ENCODE measurements around the gene TJAP1. TPM values are rescaled to one million over a fixed set of nuclear protein-coding genes. Genes with fewer than 3 reads are reported as not detected.
A peak's percentile ranks its signal among the peaks of the same experiment; 100 is the strongest.

Gene TJAP1
- polyA plus RNA-seq, 2 of the 4 experiments (the other 2 are of a cell fraction), result 13.1 to 15.7 TPM

DNA sequence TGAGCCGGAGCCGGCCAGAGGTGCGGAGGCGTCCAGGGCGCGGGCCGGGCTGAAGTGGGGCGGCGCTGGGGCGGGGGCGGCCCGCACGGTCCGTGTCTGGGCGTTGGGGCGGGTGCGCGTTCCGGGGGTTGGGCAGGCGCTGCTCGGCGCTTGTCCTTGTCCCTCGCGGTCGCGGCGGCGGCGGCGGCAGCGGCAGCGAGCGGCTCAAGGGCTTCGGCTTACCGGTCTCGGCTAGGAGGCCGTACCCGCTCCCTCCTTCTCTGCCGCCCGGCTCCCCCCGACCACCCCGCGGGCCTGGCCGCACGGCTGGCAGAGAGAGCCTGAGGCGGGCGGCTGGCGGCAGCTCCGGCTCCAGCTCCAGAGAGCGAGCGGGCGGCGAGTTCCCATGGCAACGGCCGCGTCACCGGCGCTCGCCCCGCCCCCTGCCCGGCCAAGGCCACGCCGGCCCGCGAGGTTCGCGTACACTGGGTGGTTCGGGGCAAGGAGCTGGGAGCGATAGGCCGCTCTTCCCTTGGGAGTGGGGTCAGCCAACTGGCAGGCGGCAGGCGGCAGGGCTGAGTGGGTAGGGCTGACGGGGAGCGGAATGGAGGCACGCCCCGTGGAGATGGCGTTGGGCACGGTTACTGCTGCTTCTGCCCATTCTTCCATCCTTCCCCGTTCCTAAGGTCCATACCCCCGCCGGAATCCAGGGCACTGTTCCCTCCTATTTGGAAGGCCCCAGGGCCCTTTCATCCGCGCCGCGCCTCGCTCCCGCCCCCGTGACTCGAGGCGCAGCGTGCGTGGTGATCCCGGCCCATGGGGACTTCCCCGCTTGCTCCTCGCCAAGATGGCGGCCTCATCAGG lies 32.8 kb downstream of the TJAP1 start, which contains the start of gene LRRC73 (continued):
- TF ChIP-seq MAFK (IDR thresholded peaks at IDR 0.05; ENCODE audit: partially characterized antibody) (no peak), MYC (IDR thresholded peaks at IDR 0.05; ENCODE audit: borderline replicate concordance, low read length) (no peak), NFE2L2 (conservative IDR thresholded peaks at IDR 0.05; ENCODE audit: low read length) (no peak), CEBPB (IDR thresholded peaks at IDR 0.05) (no peak), RFX5 (IDR thresholded peaks at IDR 0.05) (peak; percentile 96)

DNA sequence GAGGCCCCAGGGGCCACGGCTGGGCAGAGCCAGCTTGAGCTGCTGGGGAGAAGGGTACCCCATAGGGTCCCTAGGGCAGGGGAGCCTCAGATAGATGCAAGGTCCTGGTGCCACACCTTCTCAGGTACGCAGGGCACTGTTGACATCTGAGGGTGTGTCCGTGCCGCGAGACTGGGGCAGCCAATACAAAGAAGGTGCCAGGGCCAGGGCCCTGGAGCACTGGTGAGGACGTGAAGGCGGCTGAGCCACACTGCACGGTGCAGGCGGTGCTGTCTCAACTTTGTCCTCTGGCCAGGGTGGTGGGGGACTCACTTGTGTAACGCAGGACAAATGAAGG lies 33.4 kb downstream of the TJAP1 start:
- ATAC-seq (no peak), FAIRE-seq (no peak), DNase-seq (ENCODE audit: low read depth in 1 of 2, low spot score in 1 of 2) (no peak)
- no peak for TF ChIP-seq FOXS1 (CRISPR knock-in tag; IDR thresholded peaks at IDR 0.05)
- TF ChIP-seq, protein P1, sequence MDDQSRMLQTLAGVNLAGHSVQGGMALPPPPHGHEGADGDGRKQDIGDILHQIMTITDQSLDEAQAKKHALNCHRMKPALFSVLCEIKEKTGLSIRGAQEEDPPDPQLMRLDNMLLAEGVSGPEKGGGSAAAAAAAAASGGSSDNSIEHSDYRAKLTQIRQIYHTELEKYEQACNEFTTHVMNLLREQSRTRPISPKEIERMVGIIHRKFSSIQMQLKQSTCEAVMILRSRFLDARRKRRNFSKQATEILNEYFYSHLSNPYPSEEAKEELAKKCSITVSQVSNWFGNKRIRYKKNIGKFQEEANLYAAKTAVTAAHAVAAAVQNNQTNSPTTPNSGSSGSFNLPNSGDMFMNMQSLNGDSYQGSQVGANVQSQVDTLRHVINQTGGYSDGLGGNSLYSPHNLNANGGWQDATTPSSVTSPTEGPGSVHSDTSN (IDR thresholded peaks at IDR 0.05), result no peak
- no peak for TF ChIP-seq BHLHE40 (IDR thresholded peaks at IDR 0.05; ENCODE audit: low read depth, low read length)
- TF ChIP-seq, protein P2, sequence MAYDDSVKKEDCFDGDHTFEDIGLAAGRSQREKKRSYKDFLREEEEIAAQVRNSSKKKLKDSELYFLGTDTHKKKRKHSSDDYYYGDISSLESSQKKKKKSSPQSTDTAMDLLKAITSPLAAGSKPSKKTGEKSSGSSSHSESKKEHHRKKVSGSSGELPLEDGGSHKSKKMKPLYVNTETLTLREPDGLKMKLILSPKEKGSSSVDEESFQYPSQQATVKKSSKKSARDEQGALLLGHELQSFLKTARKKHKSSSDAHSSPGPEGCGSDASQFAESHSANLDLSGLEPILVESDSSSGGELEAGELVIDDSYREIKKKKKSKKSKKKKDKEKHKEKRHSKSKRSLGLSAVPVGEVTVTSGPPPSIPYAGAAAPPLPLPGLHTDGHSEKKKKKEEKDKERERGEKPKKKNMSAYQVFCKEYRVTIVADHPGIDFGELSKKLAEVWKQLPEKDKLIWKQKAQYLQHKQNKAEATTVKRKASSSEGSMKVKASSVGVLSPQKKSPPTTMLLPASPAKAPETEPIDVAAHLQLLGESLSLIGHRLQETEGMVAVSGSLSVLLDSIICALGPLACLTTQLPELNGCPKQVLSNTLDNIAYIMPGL (CRISPR knock-in tag; IDR thresholded peaks at IDR 0.05; ENCODE audit: borderline replicate concordance), result no peak
- no peak for TF ChIP-seq SMC3 (IDR thresholded peaks at IDR 0.05)
- TF ChIP-seq ESRRA (IDR thresholded peaks at IDR 0.05; ENCODE audit: borderline replicate concordance, low read length), result no peak
- no peak for TF ChIP-seq RNF2 (IDR thresholded peaks at IDR 0.05; ENCODE audit: borderline replicate concordance, low read depth)
- TF ChIP-seq EHF (CRISPR knock-in tag; IDR thresholded peaks at IDR 0.05), result no peak
- no peak for TF ChIP-seq JUN (IDR thresholded peaks at IDR 0.05)
- no peak for TF ChIP-seq HDAC2 (IDR thresholded peaks at IDR 0.05)
- TF ChIP-seq ZC3H11A (IDR thresholded peaks at IDR 0.05), result no peak
- no peak for TF ChIP-seq MYC (IDR thresholded peaks at IDR 0.05; ENCODE audit: borderline replicate concordance, low read length)
- TF ChIP-seq FOSL2 (IDR thresholded peaks at IDR 0.05), result no peak
- no peak for TF ChIP-seq FOSL2 (CRISPR knock-in tag; IDR thresholded peaks at IDR 0.05)
- TF ChIP-seq RFX5 (IDR thresholded peaks at IDR 0.05), result no peak
- TF ChIP-seq ZFP36 (IDR thresholded peaks at IDR 0.05; ENCODE audit: borderline replicate concordance, partially characterized antibody), result no peak
- TF ChIP-seq, protein P3, sequence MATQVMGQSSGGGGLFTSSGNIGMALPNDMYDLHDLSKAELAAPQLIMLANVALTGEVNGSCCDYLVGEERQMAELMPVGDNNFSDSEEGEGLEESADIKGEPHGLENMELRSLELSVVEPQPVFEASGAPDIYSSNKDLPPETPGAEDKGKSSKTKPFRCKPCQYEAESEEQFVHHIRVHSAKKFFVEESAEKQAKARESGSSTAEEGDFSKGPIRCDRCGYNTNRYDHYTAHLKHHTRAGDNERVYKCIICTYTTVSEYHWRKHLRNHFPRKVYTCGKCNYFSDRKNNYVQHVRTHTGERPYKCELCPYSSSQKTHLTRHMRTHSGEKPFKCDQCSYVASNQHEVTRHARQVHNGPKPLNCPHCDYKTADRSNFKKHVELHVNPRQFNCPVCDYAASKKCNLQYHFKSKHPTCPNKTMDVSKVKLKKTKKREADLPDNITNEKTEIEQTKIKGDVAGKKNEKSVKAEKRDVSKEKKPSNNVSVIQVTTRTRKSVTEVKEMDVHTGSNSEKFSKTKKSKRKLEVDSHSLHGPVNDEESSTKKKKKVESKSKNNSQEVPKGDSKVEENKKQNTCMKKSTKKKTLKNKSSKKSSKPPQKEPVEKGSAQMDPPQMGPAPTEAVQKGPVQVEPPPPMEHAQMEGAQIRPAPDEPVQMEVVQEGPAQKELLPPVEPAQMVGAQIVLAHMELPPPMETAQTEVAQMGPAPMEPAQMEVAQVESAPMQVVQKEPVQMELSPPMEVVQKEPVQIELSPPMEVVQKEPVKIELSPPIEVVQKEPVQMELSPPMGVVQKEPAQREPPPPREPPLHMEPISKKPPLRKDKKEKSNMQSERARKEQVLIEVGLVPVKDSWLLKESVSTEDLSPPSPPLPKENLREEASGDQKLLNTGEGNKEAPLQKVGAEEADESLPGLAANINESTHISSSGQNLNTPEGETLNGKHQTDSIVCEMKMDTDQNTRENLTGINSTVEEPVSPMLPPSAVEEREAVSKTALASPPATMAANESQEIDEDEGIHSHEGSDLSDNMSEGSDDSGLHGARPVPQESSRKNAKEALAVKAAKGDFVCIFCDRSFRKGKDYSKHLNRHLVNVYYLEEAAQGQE (IDR thresholded peaks at IDR 0.05), result no peak
- TF ChIP-seq CEBPB (IDR thresholded peaks at IDR 0.05), result no peak
- TF ChIP-seq, protein P4, sequence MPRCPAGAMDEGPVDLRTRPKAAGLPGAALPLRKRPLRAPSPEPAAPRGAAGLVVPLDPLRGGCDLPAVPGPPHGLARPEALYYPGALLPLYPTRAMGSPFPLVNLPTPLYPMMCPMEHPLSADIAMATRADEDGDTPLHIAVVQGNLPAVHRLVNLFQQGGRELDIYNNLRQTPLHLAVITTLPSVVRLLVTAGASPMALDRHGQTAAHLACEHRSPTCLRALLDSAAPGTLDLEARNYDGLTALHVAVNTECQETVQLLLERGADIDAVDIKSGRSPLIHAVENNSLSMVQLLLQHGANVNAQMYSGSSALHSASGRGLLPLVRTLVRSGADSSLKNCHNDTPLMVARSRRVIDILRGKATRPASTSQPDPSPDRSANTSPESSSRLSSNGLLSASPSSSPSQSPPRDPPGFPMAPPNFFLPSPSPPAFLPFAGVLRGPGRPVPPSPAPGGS (IDR thresholded peaks at IDR 0.05), result no peak
- no peak for TF ChIP-seq KDM5A (IDR thresholded peaks at IDR 0.05)
- Histone ChIP-seq H3K4me3 (no peak overlapping the region), H3K4me2 (peak overlapping the region; percentile 95), H3K9me3 (no peaks in the 10 kb centered on the region), H3K4me1 (peaks cover 16% of the 10 kb centered on the region), H3K27ac (peak overlapping the region in 1 of 2 experiments; percentile 87; a peak in 4 of 6 replicates)
- WGBS (ENCODE audit: missing lambda C conversion rate), result 95% methylated on average over 5 of the region's 10 CpGs
- ChIA-PET POLR2A (interaction anchor here (1.1 kb wide), 1 partner anchor 14 kb away, joined by 3 read pairs; no protein-coding TSS in a partner anchor), CTCF (no interaction called here)

Measured in A549 (cell line).